Kidney epithelial cell (primary cell): ENCODE measurements around the gene FDX2. TPM values are rescaled to one million over a fixed set of nuclear protein-coding genes. Genes with fewer than 3 reads are reported as not detected.
A peak's percentile ranks its signal among the peaks of the same experiment; 100 is the strongest.

Source experiments
- DNase-seq: peaks from one replicate; pipeline ENCODE4 v3.0.0-alpha.2; 2010; ENCODE audit warnings: low read depth
- H3K27me3 ChIP-seq: 2 replicates; pipeline ENCODE4 v1.6.0; 2011; ENCODE audit warnings: low read length; ENCODE audit not compliant: control insufficient read depth, insufficient read depth
- H3K36me3 ChIP-seq: 2 replicates; pipeline ENCODE4 v1.5.1; 2011; ENCODE audit warnings: low read length; ENCODE audit not compliant: control insufficient read depth, insufficient read depth
- H3K4me3 ChIP-seq: 2 replicates; pipeline ENCODE4 v1.5.1; 2011; ENCODE audit warnings: low read depth, mild to moderate bottlenecking, control low read depth, low read length
- total RNA-seq: library from RNA; depleted of rRNA; stranded (reverse); fragments of >200 nt; gene quantifications from 2 replicates; pipeline ENCODE4 v1.2.3, GENCODE V29; 2015
- TF ChIP-seq, protein P1 (sequence below): IDR thresholded peaks from 2 replicates; pipeline ENCODE4 v1.5.1; 2011; ENCODE audit warnings: mild to moderate bottlenecking, moderate library complexity, low read length, control low read depth, inconsistent platforms; ENCODE audit not compliant: insufficient read depth, poor library complexity, severe bottlenecking

The FDX2 gene
- total RNA-seq = 43.5 and 73.5 TPM in 2 replicates

DNA sequence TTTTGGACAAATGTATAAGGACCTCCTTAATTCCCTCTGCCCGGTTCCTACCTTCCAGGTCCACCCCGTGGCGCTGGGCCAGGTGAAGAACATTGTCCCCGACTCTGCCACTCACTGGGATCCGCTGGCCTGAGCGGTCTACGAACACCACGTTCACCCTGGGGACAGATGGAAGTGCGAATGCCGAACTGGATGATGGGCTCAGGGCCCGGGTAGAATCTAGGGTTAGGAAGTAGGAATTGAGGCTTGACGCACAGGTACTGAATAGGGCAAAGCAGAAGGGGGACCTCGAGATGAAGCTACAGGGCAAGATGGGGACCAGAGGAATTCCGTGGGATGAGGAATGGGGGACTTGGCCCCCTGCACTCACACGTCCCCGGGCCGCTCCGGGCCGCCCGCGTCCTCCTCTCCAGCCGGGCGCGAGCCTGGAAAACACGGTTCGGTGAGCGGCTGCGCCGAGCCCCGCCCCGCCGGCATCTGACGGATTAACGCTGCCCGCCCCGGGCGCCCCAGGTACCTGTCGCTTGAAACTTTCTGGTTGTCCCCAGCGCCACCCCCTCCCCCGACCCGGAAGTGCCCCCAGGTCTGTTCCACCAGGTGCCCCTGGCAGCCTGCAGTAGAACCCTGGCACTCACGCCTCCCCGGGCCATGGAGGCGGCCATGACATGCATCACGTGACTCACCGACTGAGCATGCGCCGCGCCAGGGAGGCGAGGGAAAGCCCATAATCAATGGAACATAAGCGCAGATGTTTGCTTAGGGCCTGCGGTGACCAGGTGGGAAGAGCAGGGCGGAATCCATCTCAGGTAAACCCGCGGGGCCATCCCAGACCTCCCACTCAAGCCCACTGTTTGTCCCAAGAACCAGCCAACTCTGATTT lies at the start of gene FDX2:
Gene FDX2 (minus strand): TSS at position 681 of the 880 bp plus-strand sequence. CDS start 19 bp downstream, at position 662.
- H3K4me3 ChIP-seq = peak within 1 kb of the TSS; percentile 60
- peaks cover 4% of the 10 kb centered on the region for H3K36me3 ChIP-seq
- no peak for DNase-seq
- no peaks in the 10 kb centered on the region for H3K27me3 ChIP-seq
- TF ChIP-seq, protein P1, sequence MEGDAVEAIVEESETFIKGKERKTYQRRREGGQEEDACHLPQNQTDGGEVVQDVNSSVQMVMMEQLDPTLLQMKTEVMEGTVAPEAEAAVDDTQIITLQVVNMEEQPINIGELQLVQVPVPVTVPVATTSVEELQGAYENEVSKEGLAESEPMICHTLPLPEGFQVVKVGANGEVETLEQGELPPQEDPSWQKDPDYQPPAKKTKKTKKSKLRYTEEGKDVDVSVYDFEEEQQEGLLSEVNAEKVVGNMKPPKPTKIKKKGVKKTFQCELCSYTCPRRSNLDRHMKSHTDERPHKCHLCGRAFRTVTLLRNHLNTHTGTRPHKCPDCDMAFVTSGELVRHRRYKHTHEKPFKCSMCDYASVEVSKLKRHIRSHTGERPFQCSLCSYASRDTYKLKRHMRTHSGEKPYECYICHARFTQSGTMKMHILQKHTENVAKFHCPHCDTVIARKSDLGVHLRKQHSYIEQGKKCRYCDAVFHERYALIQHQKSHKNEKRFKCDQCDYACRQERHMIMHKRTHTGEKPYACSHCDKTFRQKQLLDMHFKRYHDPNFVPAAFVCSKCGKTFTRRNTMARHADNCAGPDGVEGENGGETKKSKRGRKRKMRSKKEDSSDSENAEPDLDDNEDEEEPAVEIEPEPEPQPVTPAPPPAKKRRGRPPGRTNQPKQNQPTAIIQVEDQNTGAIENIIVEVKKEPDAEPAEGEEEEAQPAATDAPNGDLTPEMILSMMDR = no peak

DNA sequence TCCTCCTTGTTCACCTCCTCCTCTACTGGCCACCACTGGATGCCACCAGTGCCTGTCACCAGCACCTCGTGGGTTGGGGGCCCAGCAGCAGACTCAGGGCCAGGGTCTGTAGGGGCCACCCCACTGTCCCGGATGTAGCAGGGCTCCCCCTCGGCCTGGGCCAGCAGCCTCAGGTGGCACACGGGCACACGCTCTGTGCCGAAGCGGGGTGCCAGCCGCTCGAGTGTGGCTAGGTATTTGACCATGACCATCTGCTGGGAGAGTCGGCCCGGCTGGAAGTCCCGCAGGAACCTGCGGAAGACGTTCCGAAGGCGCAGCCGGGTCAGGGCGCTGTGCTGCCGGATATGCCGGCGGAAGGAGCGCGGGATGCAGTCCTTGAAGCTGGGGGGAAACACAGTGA lies 49.7 kb upstream of the FDX2 start:
- Histone ChIP-seq H3K27me3 (no peaks in the 10 kb centered on the region), H3K36me3 (no peaks in the 10 kb centered on the region), H3K4me3 (no peak overlapping the region)
- DNase-seq = no peak
- TF ChIP-seq, protein P1 = no peak

DNA sequence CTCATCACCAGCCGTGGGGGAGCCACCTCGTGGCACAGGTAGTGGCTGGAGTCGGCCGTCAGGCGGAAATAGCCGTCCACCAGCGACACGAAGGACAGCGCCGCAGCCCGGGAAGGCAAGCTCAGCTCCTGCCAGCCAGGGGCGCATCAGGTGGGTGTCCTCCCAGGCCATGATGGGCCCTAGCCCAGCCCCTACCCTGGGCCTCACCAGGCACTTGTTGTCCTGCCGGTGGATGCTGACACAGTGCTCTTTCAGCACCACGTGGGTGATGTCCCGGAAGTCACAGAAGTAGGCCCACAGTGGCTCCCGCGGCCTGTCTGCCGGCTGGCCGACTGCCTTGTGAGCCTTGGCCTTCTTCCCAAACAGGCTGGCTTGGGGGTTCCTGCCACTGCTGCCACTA lies 48.8 kb upstream of the FDX2 start:
- TF ChIP-seq, protein P1 = no peak
- Histone ChIP-seq H3K4me3 (no peak overlapping the region), H3K27me3 (no peaks in the 10 kb centered on the region), H3K36me3 (no peaks in the 10 kb centered on the region)
- no peak for DNase-seq

DNA sequence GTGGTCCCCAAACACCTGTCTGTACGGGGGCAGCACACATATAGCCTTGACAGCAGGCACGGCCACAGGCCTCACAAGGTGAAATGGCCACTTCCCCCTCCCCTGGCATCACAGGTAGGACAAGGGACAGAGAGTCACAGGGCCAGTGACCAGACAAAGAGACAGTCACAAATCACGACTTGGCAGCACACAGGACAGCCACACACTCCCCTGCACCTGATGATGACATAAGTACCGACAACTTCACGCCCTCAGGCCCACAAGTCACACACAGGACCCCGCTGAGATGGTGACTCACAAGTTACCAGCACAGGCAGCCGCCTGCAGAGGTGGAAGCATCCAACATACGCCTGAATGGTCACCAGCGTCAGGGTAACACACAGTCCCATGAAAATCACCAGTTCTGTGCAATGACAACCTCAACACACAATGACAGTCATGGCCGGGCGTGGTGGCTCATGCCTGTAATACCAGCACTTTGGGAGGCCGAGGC lies 48.0 kb upstream of the FDX2 start:
- peak; percentile 39 for DNase-seq

DNA sequence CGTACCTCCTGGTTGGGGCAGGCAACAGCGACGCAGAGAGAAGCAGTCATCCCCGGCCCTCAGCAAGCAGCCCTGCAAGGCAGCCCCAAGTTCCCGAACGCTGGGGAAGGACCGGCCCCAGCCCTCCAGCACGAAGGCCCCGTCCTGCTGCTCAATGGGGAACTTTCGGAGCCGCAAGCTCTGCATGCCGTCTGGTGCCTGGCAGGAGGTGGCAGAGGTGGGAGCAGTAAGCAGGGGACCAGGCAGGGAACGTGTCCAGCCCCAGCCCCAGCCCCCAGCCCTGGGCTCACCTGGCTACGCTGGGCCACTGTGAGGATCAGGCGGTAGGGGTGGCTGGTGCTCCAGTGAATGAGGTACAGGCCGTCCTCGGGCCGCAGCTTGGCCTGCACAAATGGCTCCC lies 46.4 kb upstream of the FDX2 start:
- Histone ChIP-seq H3K36me3 (no peaks in the 10 kb centered on the region), H3K4me3 (no peak overlapping the region), H3K27me3 (no peaks in the 10 kb centered on the region)
- no peak for DNase-seq
- TF ChIP-seq, protein P1 = no peak

More for the DNA sequence above, 48.0 kb upstream of the FDX2 start:
- H3K36me3 ChIP-seq = no peaks in the 10 kb centered on the region
- H3K4me3 ChIP-seq = no peak overlapping the region
- H3K27me3 ChIP-seq = no peaks in the 10 kb centered on the region
- TF ChIP-seq, protein P1 = no peak
